Measurements from ENCODE around the gene PAX2.

The PAX2 gene

GRCh38 chr10:100829933-100830727 is 84.7 kb downstream of the PAX2 start:
- H3K27ac ChIP-seq = no peak overlapping the region
- TF ChIP-seq CTCF (IDR thresholded peaks at IDR 0.05) (no peak), ZFX (IDR thresholded peaks at IDR 0.05; ENCODE audit: borderline replicate concordance) (no peak)

GRCh38 chr10:100830728-100831111 is 85.3 kb downstream of the PAX2 start:
- H3K27ac ChIP-seq = no peak overlapping the region
- TF ChIP-seq ZFX (IDR thresholded peaks at IDR 0.05; ENCODE audit: borderline replicate concordance) (no peak), CTCF (IDR thresholded peaks at IDR 0.05) (no peak)

GRCh38 chr10:100831742-100832141 is 86.4 kb downstream of the PAX2 start:
- TF ChIP-seq ZFX (IDR thresholded peaks at IDR 0.05; ENCODE audit: borderline replicate concordance) = no peak
- TF ChIP-seq CTCF (IDR thresholded peaks at IDR 0.05) = no peak
- no peak overlapping the region for H3K27ac ChIP-seq

- H3K27ac ChIP-seq = no peak overlapping the region
- TF ChIP-seq ZFX (IDR thresholded peaks at IDR 0.05; ENCODE audit: borderline replicate concordance) (no peak), CTCF (IDR thresholded peaks at IDR 0.05) (no peak)
Measured at GRCh38 chr10:100835810-100836209, 90.4 kb downstream of the PAX2 start.

- TF ChIP-seq CTCF (IDR thresholded peaks at IDR 0.05) = no peak
- no peak for TF ChIP-seq ZFX (IDR thresholded peaks at IDR 0.05; ENCODE audit: borderline replicate concordance)
- no peak overlapping the region for H3K27ac ChIP-seq
Measured at GRCh38 chr10:100836891-100837290, 91.5 kb downstream of the PAX2 start.

GRCh38 chr10:100837300-100837699 is 91.9 kb downstream of the PAX2 start:
- no peak for TF ChIP-seq ZFX (IDR thresholded peaks at IDR 0.05; ENCODE audit: borderline replicate concordance)
- TF ChIP-seq CTCF (IDR thresholded peaks at IDR 0.05) = no peak
- no peak overlapping the region for H3K27ac ChIP-seq

- TF ChIP-seq ZFX (IDR thresholded peaks at IDR 0.05; ENCODE audit: borderline replicate concordance) (no peak), CTCF (IDR thresholded peaks at IDR 0.05) (no peak)
- no peak overlapping the region for H3K27ac ChIP-seq
Measured at GRCh38 chr10:100838986-100839385, 93.6 kb downstream of the PAX2 start.
